ENCODE measurements around the gene TXN2. TPM values are rescaled to one million over a fixed set of nuclear protein-coding genes. Genes with fewer than 3 reads are reported as not detected.
"Not testable (repeated sequence)": the region's sequence is repeated elsewhere in the genome, so short reads cannot be mapped to it uniquely, and the experiment has no call there.

The TXN2 gene
- polyA plus RNA-seq, 3 donors from 2014 or later, result 134 to 239 (median 178) TPM

DNA sequence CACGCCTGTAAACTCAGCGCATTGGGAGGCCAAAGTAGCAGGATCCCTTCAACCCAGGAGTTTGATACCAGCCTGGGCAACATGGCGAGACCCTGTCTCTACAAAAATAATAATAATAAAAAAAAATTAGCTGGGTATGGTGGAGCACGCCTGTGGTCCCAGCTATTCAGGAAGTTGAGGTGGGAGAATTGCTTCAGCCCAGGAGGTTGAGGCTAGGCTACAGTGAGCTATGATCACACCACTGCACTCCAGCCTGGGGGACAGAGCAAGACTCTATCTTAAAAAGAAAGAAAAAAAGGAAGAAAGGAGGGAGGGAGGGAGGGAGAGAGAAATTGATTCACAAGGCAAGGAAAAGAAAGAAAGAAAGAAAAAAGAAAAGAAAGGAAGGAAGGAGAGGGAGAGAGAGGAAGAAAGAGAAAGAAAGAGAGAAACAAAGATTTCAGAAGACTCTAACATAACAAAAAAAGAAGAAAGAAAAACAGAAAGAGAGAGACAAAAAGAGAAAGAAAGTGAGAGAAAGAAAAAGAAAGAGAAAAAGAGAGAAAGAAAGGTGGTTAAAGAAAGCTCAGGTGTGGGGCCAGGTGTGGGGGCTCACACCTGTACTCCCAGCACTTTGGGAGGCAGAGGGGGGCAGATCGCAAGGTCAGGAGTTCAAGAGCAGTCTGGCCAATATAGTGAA lies 56.4 kb downstream of the TXN2 start:
- no peaks in the 10 kb centered on the region for H3K36me3 Mint-ChIP-seq
- H3K9me3 Mint-ChIP-seq, result no peaks in the 10 kb centered on the region
- peak overlapping the region in 2 of 6 donors; percentile 11 to 32 for H3K27ac Mint-ChIP-seq
- H3K4me3 Mint-ChIP-seq, result no peak overlapping the region
- peaks cover 9 to 20% of the 10 kb centered on the region in 2 donors for H3K4me1 Mint-ChIP-seq
- H3K27me3 Mint-ChIP-seq (ENCODE audit: low read depth in 3 of 3), result peaks cover 0 to 4% (median 0%) of the 10 kb centered on the region in 3 donors
- no peak for DNase-seq

DNA sequence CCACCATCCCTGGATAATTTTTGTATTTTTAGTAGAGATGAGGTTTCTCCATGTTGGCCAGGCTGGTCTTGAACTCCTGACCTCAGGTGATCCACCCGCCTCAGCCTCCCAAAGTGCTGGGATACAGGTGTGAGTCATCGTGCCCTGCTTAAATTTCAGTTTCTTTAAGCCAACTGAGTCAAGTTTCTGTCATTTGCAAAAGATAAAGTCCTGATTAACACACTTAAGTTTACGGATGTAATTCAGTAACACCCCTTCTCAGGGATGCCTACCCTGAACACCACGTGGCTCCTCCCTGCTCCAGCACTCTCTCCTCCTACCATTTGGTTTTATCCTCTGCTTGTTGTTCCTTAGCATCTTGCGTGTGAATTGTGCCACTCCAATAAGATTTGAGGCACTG lies 57.0 kb downstream of the TXN2 start:
- H3K27me3 Mint-ChIP-seq (ENCODE audit: low read depth in 3 of 3); DNase-seq; H3K9me3 Mint-ChIP-seq; H3K36me3 Mint-ChIP-seq; H3K4me3 Mint-ChIP-seq: not testable (repeated sequence)
- peaks cover 11 to 23% of the 10 kb centered on the region in 2 donors for H3K4me1 Mint-ChIP-seq
- H3K27ac Mint-ChIP-seq, result peak overlapping the region in 2 of 6 donors; percentile 11 to 17

DNA sequence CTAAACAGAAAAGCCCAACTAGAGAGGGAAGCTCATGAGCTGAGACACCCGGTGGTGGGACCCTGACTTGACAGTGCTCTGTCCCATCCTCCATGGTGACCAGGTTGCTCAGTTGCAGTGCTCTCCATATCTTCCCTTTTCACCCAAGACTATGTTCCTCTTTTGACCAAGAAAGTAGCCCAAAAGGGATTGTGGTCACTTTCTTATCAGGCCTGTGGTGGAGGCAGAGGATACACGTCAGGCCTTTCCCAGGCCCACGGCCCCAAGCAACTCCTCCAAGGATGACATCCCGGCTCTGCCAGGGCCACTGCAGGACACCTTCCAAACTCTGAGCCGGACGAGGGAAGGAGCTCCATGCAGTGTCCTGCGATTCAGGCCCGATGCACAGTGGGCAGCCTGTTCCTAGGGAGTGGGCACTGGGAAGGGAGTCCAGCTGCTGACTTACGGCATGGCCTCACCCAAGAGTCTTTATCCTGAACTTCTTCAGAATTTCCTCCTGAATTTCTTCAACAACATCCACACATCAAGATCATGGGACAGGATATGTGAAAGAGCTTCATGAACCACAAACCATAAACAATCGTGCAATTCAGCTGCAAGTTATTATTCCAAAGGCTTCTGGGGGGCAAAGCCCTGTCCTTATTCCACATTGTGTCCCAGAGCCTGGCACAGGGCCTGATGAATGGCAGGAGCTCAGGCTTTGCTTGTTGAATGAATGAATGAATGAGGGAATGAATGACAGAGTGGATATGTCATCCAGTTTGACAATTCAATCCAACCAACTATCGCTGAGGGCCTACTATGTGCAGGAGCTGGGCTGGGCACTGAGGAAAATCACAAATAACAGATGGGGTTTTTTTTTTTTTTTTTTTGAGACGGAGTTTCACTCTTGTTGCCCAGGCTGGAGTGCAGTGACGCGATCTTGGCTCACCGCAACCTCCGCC lies 57.7 kb downstream of the TXN2 start:
- H3K4me1 Mint-ChIP-seq, result peaks cover 16 to 29% of the 10 kb centered on the region in 2 donors
- peak overlapping the region in 2 of 6 donors; percentile 27 to 64 for H3K27ac Mint-ChIP-seq
- H3K36me3 Mint-ChIP-seq, result no peaks in the 10 kb centered on the region
- no peak for DNase-seq
- H3K27me3 Mint-ChIP-seq (ENCODE audit: low read depth in 3 of 3), result peaks cover 0 to 4% (median 4%) of the 10 kb centered on the region in 3 donors
- H3K4me3 Mint-ChIP-seq, result no peak overlapping the region
- no peaks in the 10 kb centered on the region for H3K9me3 Mint-ChIP-seq

DNA sequence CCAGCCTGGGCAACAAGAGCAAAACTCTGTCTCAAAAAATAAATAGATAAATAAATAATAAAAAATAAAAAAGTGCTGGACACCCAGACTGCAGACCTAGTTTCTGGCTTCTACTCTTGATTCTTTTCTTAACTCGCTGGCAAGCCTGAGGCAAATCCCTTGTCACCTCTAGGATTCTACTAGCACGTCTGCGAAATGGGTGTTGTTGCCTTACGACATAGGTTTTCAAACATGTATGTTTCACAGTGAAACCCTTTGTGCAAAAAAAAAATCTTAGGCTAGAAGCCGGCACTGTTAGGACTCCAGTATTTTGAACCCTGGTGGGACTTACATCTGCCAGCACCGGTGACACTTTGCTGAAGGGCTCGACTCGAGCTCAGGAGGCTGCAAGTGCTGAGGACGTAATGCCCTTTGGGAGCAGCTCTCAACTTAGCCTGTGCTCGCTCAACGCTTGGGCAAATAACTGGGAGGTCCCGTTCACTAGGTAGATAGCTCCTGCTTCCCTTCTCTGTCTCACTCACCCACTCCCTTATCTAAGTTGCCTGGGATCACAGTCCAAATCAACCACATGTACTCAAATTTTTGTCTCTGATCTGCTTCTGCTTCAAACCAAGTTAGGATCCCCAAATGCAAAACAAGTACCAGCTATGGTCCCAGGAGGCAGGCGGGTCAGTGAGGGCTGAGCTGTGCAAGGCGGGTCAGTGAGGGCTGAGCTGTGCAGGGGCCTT lies 59.0 kb downstream of the TXN2 start:
- no peaks in the 10 kb centered on the region for H3K36me3 Mint-ChIP-seq
- H3K27me3 Mint-ChIP-seq (ENCODE audit: low read depth in 3 of 3), result peaks cover 0 to 4% (median 4%) of the 10 kb centered on the region in 3 donors
- no peak for DNase-seq
- H3K4me1 Mint-ChIP-seq, result peaks cover 18 to 31% of the 10 kb centered on the region in 2 donors
- peak overlapping the region in 1 of 6 donors; percentile 47 for H3K27ac Mint-ChIP-seq
- H3K4me3 Mint-ChIP-seq, result no peak overlapping the region
- H3K9me3 Mint-ChIP-seq, result no peaks in the 10 kb centered on the region

DNA sequence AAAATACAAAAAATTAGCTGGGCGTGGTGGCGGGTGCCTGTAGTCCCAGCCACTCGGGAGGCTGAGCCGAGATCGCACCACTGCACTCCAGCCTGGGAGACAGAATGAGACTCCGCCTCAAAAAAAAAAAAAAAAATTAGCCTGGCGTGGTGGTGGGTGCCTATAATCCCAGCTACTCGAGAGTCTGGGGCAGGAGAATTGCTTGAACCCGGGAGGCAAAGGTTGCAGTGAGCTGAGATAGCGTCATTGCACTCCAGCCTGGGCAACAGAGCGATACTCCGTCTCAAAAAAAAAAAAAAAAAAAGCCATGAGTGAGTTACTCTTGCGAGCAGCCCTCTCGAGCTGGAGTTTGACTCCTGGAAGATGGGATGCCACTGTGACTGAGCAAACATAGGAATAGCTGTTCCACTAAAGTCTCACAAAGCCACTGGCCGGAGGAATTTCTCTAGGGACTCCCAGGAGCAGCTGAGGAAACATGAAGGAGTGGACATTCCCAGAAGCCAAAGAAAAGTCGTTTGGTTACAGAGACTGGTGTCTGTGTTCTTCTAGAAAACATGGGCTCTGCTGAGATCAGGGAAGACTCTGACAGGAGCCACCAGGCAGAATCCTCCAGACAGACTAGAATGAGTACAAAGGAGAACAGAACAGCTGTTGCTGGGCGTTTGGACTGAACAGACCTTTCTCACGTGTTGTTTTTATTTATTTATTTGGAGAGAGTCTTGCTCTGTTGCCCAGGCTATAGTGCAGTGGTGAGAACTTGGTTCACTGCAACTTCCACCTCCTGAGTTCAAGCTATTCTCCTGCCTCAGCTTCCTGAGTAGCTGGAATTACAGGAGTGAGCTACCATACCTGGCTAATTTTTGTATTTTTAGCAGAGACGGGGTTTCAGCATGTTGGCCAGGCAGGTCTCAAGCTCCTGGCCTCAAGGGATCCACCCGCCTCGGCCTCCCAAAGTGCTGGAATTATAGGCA lies 61.2 kb downstream of the TXN2 start:
- no peak overlapping the region for H3K27ac Mint-ChIP-seq
- H3K4me3 Mint-ChIP-seq, result peak overlapping the region in 2 of 5 donors; percentile 59 to 79
- peaks cover 0 to 4% (median 2%) of the 10 kb centered on the region in 3 donors for H3K27me3 Mint-ChIP-seq (ENCODE audit: low read depth in 3 of 3)
- no peaks in the 10 kb centered on the region for H3K36me3 Mint-ChIP-seq
- peaks cover 27 to 38% of the 10 kb centered on the region in 2 donors for H3K4me1 Mint-ChIP-seq
- H3K9me3 Mint-ChIP-seq, result no peaks in the 10 kb centered on the region
- DNase-seq, result no peak

DNA sequence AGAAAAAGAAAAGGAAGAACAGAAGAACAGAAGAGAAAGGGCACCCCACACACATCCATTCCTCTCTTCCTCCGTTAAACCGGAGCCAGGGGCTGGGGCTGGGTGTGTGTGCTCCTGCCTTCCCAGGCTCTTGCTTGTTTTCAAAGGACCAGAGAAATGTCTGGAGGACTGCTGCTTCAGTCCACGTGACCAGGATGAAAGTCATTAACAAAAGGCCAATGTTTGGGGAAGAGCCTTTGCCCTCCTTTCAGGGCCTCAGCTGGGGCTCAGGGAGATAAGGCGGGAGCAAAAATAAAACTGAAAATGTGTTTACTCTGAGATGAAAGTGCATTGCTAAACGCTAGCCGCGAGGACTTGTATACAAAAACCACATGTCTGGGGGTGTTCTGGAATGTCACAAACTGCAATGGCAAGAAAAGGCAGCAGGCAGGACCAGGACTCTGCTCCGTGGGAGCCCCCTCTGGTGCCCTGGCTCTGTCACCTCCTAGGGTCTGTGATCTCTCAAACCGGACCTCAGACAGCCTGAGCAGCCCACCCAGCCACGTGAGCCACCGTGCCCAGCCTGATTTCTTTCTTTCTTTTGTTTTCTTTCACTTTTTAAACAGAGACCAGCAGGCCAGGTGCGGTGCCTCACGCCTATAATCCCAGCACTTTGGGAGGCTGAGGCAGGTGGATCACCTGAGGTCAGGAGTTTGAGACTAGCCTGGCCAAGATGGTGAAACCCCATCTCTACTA lies 62.1 kb downstream of the TXN2 start:
- Mint-ChIP-seq H3K9me3 (no peaks in the 10 kb centered on the region), H3K27me3 (ENCODE audit: low read depth in 3 of 3) (peaks cover 0 to 4% (median 2%) of the 10 kb centered on the region in 3 donors), H3K4me3 (peak overlapping the region; percentile 52 to 79 (median 61)), H3K27ac (peak overlapping the region in 5 of 6 donors; percentile 43 to 77 (median 73)), H3K4me1 (peaks cover 24 to 32% of the 10 kb centered on the region in 2 donors), H3K36me3 (no peaks in the 10 kb centered on the region)
- DNase-seq, result peak in 2 of 3 donors; percentile 11 to 34

DNA sequence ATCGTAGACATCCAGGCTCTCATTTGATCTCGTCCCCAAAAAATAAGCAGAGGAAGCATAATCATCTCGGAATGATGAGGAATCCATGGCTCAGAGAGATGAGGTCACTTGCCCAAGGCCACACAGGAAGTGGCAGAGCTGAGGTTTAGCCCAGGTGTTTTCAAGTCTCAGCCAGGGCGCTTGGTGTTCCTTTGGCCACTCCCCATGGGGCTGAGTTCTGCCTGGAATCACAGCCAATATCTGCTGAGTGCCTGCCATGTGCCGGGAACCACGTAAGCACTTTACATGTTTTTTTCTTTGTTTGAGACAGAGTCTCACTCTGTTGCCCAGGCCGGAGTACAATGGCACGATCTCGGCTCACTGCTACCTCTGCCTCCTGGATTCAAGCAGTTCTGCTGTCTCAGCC lies 64.2 kb downstream of the TXN2 start:
- H3K4me1 Mint-ChIP-seq, result peaks cover 22 to 26% of the 10 kb centered on the region in 2 donors
- no peaks in the 10 kb centered on the region for H3K36me3 Mint-ChIP-seq
- no peak overlapping the region for H3K4me3 Mint-ChIP-seq
- no peaks in the 10 kb centered on the region for H3K9me3 Mint-ChIP-seq
- peaks cover 0 to 4% (median 2%) of the 10 kb centered on the region in 3 donors for H3K27me3 Mint-ChIP-seq (ENCODE audit: low read depth in 3 of 3)
- H3K27ac Mint-ChIP-seq, result peak overlapping the region in 2 of 6 donors; percentile 8 to 46
- no peak for DNase-seq

Other genes with a start within 250 kb of the TXN2 start
- 10 to 100 TPM; 22.4 to 42.4 (median 22.9) TPM for gene APOL2, start 242.1 kb downstream of the TXN2 start, polyA plus RNA-seq
- 10 to 100 TPM in 2 of 3 donors, 1 to 10 TPM in 1; 8.7 to 65.8 (median 14.8) TPM for gene APOL1, start 228.5 kb downstream of the TXN2 start, polyA plus RNA-seq
- gene MYH9, start 93.7 kb downstream of the TXN2 start, polyA plus RNA-seq, result 100 to 1,000 TPM in 1 of 3 donors, 10 to 100 TPM in 1, 1 to 10 TPM in 1; 8.7 to 355 (median 40.2) TPM
- 1 to 10 TPM in 1 of 3 donors, under 1 TPM in 1, not detected in 1; 0.38 to 2.8 TPM for gene FOXRED2, start 25.4 kb upstream of the TXN2 start, polyA plus RNA-seq
- 100 to 1,000 TPM in 2 of 3 donors, 10 to 100 TPM in 1; 95.1 to 155 (median 124) TPM for gene EIF3D, start 47.5 kb upstream of the TXN2 start, polyA plus RNA-seq
- not detected for gene CACNG2, start 222.1 kb upstream of the TXN2 start, polyA plus RNA-seq

All from immature natural killer cell (primary cell).